Lung microvascular endothelial cell (primary cell): ENCODE data around the gene NFE2L1. TPM values are rescaled to one million over a fixed set of nuclear protein-coding genes. Genes with fewer than 3 reads are reported as not detected.
"Not testable (repeated sequence)": the region's sequence is repeated elsewhere in the genome, so short reads cannot be mapped to it uniquely, and the experiment has no call there.

Experiments
- DNase-seq, 2 donors: peaks; one replicate each; pipeline versions ENCODE4 v3.0.0 to v3.0.0-alpha.2; 2010; ENCODE audit warnings: low read depth in 2 of 2
- total RNA-seq: library from RNA; depleted of rRNA; stranded (reverse); fragments of >200 nt; gene quantifications from 2 replicates; pipeline ENCODE4 v1.2.1, GENCODE V29; 2014

The NFE2L1 gene
- total RNA-seq, 1 donor from 2014 or later: 93.5 TPM

- DNase-seq: peak; percentile 49 to 51
These were observed 24.6 kb upstream of the NFE2L1 start for GRCh38 chr17:48023400-48024148.

DNA sequence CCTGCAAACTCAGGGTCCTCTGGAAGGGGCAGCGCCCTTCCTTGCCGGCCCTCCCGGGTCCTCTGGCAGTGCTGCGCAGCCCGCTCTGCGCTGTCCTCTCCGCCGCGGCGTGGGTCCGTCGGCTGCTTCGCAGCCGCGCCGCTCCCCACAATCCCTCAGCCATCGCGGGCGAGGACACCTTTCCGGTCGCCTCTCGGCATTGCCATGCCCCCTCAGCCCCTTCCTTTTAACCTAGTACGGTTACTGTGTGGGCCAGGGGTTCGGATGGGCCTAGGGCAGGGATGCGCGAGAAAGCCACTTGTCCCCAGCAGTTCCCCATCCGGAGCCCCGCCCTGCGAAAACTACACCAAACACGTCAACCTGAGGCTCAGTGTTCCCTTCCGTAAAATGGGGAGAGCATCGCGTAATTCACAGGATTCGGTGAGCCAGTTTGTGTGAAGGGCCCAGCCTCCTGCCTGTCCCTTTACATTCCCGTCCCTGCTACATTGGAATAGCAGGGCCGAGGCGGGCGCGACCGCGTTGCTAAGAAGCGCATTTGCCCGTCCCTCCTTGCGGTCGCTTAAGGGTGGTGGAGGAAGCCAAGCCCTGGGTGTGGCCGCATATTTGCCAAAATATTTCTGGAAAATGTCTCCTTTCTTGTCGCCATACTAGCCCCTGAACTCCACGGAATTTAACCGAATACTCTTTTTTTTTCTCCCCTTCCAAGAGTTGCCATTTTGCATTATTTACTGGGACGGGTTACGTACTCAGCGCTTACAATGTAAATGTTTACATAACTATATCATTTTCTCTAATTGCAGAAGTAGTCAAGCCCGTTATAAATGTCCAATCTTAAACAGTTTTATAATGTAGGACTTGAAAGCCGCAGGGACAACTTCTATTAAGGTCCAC lies 23.8 kb upstream of the NFE2L1 start:
- DNase-seq: peak; percentile 8 to 14

DNA sequence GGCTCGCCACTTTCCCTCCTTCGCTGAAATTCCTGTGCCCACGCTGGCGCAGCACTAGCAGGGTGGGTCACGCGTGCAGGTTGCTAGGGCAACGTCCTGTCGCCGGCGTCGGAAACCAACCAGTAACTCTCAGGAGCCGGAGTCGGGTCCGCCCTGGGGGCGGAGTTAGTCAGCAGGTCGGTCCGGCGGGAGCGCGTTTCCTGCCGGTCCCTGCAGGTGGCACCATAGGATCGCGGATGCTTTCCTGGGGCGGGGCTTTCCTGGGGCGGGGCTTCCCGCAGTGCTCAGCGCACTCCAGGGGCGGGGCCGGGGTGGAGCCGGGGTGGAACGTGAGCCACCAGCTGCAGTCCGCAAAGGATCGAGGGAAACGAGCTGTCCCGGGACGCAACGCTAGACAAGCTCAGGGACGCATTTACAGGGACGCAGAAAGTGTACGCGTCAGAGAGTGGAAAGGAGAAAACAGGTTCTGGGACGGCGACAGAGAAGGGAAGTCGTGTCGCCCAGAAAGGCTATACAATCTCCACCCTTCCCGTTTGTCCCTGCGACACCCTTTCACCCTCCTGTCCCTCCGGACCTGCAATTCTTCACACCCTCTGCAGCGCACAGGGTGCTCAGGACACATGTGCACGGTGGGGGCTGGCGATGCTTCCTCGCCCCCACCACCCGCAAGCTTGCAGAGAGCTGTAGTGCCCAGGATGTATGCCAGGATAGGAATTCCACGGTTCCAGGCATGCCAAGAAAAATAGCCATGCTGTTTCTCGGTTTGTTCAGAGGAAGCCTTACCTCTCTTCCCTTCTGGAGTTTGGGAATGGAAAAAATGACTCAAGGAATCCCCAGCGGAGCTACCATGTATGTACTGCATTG lies 22.9 kb upstream of the NFE2L1 start:
- peak; percentile 97 for DNase-seq

GRCh38 chr17:48025904-48026501 lies 22.2 kb upstream of the NFE2L1 start:
- DNase-seq: no peak

GRCh38 chr17:48026502-48027321 lies 21.4 kb upstream of the NFE2L1 start:
- DNase-seq: peak; percentile 85 to 90

DNA sequence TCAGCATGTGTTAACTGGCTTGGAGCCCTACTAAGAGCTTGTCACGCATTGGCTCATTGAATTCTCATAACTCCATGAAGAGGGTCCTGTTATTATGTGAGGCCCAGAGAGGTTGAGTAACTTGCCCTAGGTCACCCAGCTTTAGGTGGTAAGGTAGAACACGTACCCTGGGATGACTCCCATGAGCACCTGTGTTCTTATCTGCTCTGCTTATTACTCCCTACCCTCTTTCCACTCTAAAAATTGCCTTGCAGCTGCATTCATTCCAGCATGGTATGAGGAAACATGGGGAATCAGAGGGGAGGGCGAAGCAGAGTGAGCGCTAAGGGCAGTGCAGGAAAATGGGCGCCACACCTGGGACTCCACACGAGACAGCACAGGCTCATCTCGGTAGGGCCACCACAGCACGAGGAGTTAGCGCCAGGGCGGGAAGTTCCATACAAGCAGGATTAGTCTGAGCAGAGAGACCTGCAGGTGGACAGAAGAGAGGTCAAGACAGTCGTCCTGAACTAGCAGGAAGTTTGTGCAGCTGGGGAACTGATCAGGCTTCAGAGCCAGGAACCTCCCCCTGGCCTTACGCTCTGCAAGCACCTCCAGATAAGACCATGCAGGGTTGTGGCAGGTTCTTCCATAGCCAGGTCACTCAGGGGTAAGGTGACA lies 20.7 kb upstream of the NFE2L1 start:
- DNase-seq: no peak

DNA sequence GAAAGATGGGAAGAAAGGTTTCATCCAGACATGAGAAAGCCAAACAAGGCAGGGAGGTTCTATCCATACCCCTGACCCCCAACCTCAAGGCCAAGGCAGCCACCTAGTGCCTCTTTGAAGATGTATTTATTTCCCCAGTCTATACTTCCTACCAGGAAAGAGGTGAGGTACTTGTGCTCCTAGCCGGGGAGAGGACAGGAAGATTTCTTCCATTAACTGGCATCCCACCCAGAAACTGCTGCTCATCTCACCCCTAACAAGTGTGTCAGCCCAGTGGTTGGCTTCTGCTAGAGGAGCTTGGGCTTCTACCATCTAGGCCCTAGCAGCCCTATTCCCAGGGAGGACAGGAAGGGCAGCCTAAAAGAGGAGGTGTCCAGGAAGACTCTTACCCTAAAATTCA lies 19.4 kb upstream of the NFE2L1 start:
- no peak for DNase-seq

- peak in 1 of 2 donors; percentile 26 for DNase-seq
These were observed 17.6 kb upstream of the NFE2L1 start for GRCh38 chr17:48030531-48030930.

DNA sequence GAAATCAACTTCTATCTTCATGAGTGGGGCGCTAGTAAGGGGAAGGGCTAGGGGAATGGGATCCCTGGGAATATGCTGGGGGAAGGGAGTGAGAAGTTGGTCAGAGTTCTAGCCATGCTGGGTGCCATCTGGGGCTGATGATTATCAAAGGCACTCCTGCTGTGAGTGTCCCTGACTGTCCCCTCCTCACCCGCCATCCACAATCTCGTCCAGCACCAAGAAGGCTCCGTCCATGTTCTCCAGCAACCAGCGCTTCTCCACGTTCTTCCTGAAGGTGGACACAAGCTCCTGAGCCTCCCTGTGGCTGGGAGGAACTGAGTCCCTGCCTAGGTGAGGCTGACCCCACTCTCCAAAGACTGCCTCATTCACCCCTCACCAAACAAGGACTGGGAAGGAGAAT lies 16.2 kb upstream of the NFE2L1 start:
- no peak for DNase-seq

DNA sequence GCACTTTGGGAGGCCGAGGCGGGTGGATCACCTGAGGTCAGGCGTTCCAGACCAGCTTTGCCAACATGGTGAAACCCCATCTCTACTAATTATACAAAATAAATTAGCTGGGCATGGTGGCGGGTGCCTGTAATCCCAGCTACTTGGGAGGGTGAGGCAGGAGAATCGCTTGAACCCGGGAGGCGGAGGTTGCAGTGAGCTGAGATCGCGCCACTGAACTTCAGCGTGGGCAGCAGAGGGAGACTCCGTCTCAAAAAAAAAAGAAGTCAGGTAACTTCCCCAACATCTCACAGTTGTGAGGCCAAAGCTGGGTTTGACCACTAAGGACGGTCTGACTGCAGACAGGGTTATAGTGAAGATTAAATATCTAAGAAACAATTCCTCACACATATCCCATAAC lies 13.4 kb upstream of the NFE2L1 start:
- DNase-seq: not testable (repeated sequence)

GRCh38 chr17:48036693-48037035 lies 11.5 kb upstream of the NFE2L1 start:
- DNase-seq: no peak

DNA sequence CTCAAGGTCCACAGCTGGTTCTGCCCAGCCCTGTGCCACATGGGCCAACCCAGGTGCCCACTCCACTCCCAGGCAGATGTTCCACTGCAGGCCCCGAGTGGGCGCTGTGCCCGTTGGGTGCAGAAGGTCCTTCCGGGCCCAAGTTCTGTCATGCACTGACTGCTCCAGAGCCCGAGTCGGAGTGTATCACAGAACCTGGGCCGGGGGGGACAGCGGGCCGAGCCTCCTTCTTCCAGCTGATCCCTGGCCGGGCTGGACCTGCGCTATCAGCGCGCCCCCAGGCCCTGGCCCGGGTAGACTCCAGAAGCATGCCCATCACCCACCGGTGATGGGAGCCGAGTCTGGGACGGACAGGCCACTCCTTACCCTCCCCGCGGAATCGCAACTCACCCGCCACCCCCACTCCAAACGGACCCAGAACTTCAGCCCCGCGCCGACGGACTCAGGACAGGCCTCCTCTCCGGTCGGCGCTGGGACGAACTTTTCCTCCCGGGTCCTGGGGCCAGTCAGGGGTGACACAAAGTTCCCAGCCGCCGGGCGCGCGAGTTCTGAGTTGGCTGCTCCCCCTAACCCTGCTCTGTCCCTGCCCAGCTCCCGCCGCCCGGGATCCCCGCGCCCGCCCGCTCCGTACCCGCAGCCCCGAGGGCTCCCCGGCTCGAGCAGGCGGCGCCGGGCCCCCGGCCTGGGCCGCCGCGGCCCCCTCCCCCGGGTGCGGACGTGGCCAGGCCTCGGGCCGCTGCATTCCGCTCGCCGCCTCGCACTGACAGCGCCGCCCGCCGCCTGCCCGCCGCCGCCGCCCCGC lies 10.9 kb upstream of the NFE2L1 start, which contains the start of gene COPZ2:
TSS of gene COPZ2 (minus strand) at position 762 of the 802 bp plus-strand sequence. CDS start at position 742, 20 bp downstream.
- DNase-seq: peak; percentile 60 to 62

DNA sequence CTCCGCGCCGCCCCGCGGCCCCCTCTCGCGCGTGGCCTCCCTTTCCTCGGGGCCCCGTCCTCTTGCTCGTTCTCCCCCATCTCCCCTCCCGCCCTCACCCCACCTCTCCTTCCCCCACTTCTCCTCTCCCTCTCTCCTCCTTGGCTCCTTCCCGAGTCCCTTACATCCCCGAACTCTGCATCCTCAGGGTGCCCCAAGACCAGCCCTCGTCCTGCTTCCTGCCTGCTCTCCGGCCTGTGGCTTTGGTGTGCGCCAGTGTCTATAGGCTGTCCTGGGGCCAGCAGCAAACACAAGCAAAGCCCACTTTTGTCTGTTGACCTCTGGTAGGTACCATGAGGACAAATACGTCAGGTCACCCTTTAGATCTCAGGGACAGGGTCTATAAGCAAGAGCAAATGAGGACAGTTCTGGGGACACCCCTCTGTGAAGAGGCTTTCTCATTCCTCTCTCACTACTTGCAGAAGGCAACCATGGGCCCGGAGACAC lies 10.3 kb upstream of the NFE2L1 start:
- no peak for DNase-seq

GRCh38 chr17:48038687-48039086 lies 9.5 kb upstream of the NFE2L1 start:
- DNase-seq: no peak

GRCh38 chr17:48043176-48043575 lies 5.0 kb upstream of the NFE2L1 start:
- no peak for DNase-seq

- no peak for DNase-seq
These were observed 3.3 kb upstream of the NFE2L1 start for GRCh38 chr17:48044851-48045250.

- DNase-seq: peak in 1 of 2 donors; percentile 48
These were observed 2.7 kb upstream of the NFE2L1 start for GRCh38 chr17:48045316-48046001.

- no peak for DNase-seq
These were observed 1.9 kb upstream of the NFE2L1 start for GRCh38 chr17:48046296-48046695.
